Gastroesophageal sphincter (tissue), 3 donors: ENCODE data around the gene TRAPPC2L.

Source experiments
- POLR2A ChIP-seq, 2 donors: fragments of 450-650 bp; IDR thresholded peaks; one replicate each; pipeline ENCODE4 v1.6.1; 2017; ENCODE audit warnings: antibody characterized with exemption in 2 of 2, mild to moderate bottlenecking in 2 of 2, moderate library complexity in 1 of 2
- POLR2AphosphoS5 ChIP-seq: sonication (generic); formaldehyde crosslinking; IDR thresholded peaks from one replicate; pipeline ENCODE4 v1.6.1; 2017; ENCODE audit warnings: antibody characterized with exemption
- TF ChIP-seq, protein P1 (sequence below), 4 experiments: fragments of 200-600 bp in 2 of 4; fragments of 450-650 bp in 2 of 4; sonication (generic) in 1 of 4; IDR thresholded peaks; one replicate each; pipeline ENCODE4 v1.5.1; 2017 to 2019; ENCODE audit warnings: antibody characterized with exemption in 4 of 4, mild to moderate bottlenecking in 2 of 4, moderate library complexity in 2 of 4

DNA sequence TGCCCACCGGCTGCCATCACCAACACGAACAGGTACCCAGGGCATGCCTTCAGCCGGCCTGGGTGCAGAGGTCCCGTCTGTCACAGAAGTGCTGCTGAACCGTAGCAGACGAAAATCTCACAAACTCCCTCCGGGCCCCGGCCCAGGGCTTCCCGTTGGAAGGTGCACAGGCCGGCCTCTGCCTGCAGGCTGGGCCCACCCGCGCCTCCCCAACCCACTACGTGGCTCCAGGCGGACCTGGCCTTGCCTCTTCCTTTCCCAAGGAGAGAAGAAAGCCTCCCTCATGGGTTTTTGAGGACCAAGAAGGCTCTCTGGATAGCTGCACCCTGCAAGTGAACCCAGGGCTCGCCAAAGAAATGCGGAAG is 55.0 kb downstream of the TRAPPC2L start:
- TF ChIP-seq, protein P1, sequence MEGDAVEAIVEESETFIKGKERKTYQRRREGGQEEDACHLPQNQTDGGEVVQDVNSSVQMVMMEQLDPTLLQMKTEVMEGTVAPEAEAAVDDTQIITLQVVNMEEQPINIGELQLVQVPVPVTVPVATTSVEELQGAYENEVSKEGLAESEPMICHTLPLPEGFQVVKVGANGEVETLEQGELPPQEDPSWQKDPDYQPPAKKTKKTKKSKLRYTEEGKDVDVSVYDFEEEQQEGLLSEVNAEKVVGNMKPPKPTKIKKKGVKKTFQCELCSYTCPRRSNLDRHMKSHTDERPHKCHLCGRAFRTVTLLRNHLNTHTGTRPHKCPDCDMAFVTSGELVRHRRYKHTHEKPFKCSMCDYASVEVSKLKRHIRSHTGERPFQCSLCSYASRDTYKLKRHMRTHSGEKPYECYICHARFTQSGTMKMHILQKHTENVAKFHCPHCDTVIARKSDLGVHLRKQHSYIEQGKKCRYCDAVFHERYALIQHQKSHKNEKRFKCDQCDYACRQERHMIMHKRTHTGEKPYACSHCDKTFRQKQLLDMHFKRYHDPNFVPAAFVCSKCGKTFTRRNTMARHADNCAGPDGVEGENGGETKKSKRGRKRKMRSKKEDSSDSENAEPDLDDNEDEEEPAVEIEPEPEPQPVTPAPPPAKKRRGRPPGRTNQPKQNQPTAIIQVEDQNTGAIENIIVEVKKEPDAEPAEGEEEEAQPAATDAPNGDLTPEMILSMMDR (IDR thresholded peaks at IDR 0.05) = no peak
- no peak for TF ChIP-seq POLR2AphosphoS5
- no peak for TF ChIP-seq POLR2A (IDR thresholded peaks at IDR 0.05)
